Stimulated activated CD8-positive, alpha-beta memory T cell treated with anti-CD3 and anti-CD28 coated beads, Interleukin-7, amount 100 ng/mL, for 48 hours (primary cell): ENCODE measurements around the gene DDHD1.
"Not testable (repeated sequence)": the region's sequence is repeated elsewhere in the genome, so short reads cannot be mapped to it uniquely, and the experiment has no call there.

Experiments used
- DNase-seq, 2 donors: peaks; one replicate each; pipeline ENCODE4 v3.0.0-alpha.2; 2020; ENCODE audit warnings: low read depth in 1 of 2; ENCODE audit errors: extremely low read depth in 1 of 2

DDHD1 gene

DNA sequence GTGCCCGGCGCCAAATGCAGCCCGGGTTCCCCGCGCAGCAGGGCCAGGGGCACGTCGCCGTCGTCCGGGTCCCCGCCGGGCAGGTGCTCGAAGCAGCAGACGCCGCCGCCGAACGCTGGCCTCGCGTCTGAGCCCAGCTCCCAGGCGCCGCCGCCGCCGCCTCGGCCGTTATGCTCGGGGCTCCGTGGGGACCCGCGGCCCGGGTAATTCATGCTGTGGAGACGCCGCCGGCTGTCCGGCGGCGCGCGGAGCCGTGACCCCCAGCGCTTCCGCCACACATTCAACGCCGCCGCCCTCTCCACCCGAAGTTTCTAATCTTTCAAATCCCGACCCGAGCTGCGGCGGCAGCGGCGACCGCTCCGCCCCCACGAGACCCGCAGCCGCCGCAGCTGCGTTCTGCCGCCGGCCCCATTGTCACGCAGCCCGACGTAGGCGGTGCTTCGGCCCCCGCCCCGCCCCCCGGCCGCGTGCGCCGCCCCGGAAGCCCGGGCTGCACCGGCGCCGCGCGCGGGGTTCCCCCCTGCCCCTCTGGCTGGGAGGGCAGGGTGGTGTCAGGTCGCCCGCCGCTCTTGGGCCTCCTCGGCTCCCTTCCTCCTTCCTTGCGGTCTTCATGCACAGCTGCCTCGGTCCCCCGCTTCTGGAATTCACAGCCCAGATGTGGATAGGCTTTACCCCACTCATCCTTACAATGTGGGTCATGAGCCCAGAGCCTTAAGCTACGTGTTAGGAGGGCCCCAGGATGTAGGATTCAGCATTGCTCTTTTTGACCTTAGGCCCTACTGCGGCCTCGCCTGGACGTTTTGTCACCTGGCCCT is at the start of gene DDHD1:
Gene DDHD1 (minus strand): TSS at position 437 of the 815 bp plus-strand sequence. CDS start 225 bp downstream, at position 212.
- peak; percentile 61 to 78 for DNase-seq

DNA sequence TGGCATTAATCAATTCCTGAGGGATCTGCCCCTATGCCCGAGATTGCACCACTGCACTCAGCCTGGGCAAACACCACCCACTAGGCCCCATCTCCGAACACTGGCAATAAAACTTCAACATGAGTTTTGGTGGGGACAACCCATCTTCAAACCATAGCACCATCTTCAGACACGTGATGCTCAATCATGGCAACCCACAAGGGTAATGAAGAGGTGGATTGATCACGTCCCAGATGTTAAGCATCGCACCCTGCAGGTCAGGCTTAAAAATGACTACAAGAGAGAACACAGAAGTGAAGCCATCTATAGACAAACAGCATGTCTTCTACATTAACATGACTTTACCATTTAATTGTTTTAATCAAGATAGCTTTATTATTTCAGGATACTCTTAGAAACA is 42.8 kb upstream of the DDHD1 start:
- no peak for DNase-seq

DNA sequence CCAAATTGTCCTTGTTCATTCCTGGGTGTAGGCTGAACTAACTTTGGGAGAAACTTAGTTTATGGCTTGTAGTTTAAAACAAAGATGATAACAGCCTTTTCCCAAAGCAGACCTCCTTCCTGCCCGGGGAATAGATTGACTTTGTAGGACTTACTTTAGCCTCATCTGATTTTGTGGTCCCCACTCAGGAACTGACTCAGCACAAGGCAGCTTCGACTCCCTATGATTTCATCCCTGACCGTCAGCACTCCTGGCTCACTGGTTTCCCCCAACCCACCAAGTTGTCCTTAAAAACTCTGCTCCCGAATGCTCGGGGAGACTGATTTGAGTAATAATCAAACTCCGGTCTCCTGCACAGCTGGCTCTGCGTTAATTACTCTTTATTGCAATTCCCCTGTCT is 40.1 kb upstream of the DDHD1 start:
- DNase-seq: no peak

DNA sequence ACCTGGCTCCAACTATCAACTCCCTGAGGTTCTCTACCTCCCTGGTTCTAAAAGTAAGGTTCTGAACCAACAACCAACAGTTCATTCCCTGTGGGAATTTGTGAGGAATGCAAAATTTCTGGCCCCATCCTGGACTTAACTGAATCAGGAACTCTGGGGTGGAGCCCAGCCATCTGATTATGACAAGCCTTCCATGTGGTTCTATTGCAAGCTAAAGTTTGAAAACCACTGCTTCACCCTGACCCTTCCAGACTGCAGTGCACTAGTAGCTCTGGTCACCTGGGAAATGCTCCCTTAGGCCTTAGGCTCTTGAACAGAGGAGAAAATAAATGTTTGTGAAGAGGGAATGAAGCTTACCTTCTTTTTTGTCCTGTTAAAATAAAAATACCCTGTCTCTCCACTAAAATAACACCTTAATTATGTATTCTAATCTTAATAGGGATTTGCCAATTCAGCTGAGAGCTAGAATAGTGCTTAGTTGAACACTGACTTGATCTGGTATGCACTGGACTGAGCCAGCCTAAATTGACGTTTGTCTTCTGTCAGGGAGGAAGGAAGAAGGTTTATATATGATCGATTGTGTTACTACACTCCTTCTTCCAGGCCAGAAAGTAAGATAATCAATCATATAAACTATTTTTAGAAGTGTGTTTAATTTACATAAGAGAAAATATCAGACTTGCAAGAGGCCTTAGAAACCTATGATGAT is 39.1 kb upstream of the DDHD1 start:
- no peak for DNase-seq

DNA sequence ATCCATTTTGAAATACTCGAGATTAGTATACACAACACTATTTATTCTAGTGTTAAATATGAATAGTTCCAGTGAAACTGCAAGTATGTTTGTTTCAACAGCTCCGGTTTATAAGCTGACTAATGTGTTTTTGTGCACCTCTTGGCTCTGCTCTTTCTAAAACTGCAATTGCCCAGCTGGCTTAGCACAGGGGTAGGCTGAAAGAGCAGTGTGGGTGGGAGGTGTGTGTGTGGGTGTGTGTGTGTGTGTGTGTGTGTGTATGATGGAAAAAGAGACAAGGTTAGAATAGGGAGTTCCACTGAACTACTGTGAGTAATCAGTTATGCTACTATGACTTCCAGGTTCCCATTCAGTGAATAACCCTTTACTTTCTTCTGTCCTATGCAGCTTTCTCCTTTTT is 37.8 kb upstream of the DDHD1 start:
- DNase-seq: peak; percentile 36 to 63

DNA sequence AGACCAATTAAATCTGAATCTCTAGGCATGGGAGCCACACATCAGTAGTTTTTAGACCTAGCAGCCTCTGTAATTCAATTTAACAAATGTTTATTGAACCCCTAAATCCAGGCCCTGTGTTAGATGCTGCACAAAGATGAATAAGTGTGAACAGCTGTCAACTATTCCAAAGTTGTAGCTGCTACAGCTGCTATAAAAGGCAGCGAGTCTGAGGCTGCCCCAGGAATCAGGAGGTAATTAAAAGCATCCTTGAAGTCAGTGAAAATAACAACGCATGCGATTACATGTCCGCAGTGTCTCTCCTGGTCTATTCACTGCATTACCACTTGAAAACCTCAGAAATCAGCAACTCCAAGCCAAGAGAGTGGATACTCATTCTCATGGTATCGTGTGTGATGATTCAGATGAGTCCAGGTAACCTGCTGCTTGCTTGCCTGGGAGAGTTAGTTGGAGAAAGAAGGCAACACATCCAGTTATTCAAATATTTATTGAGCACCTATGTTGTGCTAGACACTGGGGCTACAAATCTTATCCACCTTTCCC is 34.9 kb upstream of the DDHD1 start:
- no peak for DNase-seq

DNA sequence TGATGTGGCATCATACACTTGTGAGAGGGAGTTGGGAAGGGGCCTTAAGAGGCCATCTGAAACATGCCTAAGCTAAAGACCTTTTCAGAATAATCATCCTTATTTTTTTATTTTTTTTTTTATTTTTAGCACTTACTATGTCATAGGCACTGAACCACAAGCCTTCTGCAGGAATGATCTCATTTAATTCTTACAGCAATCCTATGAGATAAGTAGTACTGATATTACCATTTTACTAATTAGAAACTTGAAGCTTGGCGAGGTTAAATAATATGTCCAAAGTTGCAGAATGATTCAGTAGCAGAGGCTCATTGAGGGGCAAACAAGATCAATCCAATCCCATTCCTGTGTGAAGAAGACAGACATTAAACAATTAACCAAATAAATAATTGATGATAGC is 33.4 kb upstream of the DDHD1 start:
- no peak for DNase-seq

DNA sequence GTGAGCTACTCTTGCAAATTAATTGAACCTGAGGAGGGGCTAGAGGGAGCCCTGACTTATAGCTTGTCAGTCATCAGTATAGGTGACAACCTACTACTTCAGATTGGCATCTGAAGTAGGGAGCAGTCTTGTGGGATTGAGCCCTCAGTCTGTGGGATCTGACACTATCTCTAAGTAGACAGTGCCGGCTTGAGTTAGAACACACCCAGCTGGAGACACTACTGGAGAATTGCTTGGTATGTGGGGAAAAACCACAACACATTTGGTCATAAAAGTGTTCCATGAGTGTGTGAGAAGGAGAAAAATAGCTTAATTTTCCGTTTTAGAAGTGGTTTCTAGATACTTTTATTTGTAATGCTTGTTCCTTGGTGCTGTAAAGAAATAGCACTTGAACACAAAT is 30.5 kb upstream of the DDHD1 start:
- no peak for DNase-seq

DNA sequence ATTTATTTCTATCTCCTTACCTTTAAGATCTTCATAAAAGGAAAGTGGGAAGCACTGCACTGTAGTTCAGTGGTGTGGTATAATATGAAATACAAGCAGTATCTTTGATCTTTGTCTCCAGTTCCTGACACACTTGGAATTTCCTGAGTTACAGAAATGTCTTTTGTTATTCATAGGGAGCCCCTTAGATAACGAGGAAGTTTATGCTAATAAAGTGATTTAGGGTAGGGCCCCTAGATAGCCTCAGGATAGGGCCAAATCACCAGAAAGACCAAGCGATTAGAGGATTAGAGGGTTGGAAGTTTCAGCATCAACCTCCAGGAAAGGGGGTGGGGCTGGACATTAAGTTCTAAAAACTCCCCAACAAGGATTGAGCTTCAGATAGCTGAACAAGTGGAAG is 29.9 kb upstream of the DDHD1 start:
- DNase-seq: no peak

DNA sequence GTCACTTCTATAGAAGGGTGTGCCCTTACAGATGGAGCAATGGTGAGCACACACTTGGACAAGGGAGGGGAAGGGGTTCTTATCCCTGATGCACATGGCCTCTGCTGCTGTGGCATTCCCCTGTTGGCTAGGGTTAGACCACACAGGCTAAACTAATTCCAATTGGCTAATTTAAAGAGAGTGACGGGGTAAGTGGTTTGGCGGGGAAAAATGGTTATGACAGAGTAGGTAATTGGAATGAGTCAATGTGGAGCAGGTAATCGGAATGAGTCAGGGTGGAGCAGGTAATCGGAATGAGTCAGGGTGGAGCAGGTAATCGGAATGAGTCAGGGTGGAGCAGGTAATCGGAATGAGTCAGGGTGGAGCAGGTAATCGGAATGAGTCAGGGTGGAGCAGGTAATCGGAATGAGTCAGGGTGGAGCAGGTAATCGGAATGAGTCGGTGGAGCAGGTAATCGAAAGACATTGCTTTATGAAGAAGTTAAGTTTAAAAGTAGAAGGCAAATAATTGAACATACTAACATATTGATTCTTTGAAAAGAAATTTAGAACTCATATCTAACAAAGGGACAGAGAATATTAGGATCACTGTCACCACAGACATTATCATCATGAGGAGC is 28.4 kb upstream of the DDHD1 start:
- DNase-seq: peak in 1 of 2 donors; percentile 11

DNA sequence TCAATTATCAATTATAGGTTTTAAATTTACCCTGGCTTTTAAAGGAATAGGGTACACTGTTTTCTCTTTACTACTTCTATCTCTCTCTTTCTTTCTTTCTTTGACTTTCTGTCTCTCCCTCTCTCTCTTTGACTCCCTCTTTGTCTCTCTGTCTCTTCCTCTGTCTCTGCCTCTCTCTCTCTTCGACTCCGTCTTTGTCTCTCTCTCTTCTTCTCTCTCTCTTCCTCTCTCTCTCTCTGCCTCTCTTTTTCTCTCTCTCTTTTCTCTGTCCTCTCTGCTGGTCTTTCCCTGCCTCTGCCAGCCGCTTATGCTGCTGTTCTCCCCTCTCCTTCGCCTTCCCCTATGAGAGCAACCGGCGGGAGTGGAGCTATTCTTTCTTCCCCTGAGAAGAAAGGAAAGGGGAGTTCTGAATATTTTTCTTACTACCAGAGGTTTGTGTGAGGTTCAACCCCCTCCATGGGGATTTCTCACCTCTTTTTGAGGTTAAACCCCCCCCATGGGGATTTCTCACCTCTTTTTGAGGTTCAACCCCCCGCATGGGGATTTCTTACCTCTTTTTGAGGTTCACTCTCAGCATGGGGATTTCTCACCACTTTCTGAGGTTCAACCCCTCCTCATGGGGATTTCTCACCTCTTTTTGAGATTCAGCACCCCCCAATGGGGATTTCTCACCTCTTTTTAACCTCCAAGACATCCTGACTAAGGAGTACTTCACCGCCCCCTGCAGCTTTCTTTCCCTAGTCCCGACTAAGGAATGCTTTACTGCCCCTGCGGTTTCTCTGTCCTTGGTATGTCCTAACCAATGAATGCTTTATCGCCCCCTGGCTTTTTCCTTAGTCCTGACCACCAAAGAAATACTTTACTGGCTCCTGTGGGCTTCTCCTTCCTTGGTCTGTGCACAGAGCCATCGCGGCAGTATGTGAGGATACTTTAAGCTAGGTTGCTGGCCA is 27.4 kb upstream of the DDHD1 start:
- DNase-seq: peak; percentile 6 to 21

DNA sequence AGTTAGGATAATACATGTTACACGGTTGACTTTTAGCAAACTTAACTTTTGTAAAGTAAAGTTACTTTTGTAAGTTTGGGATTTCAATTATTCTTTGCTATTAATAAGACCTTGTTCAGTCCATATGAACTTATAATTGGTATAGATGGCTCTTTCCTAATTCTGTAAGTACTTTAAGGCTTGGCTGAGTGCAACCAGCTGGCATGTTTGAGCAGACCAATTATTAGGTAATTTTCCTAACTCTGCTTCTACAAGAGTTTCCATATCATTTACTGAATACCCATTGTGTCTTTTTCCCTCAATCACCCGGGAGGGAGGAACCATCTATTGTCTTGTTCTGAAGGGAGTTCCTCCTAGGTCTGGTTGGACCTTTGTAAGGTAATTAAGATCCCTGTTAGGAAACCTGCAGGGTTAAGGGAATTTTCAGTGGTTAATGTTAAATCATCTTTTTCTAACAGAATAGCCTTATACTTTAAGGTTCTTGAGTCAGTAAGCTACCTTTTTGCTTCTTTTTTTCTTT is 26.4 kb upstream of the DDHD1 start:
- DNase-seq: not testable (repeated sequence)

DNA sequence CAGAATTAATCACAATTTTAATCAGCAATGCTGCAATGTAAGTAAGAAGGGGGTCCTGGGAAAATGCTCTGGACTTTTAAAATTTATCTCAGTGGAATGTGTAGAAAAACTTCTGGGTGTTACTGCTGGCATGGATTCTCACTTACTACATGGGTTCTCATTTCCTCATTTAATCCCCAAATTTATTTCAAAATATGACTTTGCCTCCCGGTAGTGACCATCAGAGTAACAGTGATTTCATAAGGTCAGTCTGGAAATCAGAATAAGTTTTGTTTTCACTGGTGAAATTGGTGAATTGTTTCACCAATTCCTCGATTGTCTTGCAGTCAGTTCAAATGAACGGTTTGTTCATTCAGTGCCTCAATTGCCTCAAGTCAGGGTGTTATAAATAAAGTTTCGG is 22.3 kb upstream of the DDHD1 start:
- no peak for DNase-seq

DNA sequence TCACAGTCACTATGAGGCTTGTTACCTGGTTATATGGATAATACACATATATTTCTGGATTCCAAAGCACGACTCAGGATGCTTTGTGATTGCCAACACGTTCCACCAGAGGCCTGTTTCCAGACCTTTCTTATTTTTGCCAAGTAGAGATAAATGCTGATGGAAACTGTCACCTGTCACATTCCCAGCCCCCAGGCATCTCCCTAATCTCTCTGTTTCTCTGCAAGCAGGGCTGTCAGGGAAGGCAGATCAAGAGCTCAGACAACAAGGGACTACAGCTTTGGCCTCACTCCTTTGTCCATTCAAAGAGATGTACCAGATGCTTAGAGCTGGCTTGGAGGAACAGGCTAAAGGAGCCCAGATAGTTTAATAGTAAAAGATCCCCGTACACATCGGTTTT is 21.8 kb upstream of the DDHD1 start:
- no peak for DNase-seq

DNA sequence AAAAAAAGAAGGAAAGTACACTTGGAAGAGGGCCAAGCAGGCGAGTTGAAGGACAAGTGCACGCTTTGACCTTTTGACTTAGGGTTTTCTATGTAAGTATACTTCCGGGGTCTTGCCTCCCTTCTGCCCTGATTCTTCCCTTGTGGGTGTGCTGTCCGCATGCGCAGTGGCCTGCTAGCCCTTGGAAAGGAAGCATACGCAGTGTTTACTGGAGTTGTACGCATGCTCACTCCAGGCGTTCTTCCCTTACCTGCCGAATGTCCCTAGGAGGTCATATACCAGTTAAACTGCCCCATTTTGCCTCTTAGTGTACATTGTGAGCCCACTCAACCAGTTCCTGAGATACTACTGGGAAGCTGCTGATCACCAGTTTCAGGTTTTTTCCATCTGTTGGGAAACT is 15.7 kb upstream of the DDHD1 start:
- DNase-seq: no peak

DNA sequence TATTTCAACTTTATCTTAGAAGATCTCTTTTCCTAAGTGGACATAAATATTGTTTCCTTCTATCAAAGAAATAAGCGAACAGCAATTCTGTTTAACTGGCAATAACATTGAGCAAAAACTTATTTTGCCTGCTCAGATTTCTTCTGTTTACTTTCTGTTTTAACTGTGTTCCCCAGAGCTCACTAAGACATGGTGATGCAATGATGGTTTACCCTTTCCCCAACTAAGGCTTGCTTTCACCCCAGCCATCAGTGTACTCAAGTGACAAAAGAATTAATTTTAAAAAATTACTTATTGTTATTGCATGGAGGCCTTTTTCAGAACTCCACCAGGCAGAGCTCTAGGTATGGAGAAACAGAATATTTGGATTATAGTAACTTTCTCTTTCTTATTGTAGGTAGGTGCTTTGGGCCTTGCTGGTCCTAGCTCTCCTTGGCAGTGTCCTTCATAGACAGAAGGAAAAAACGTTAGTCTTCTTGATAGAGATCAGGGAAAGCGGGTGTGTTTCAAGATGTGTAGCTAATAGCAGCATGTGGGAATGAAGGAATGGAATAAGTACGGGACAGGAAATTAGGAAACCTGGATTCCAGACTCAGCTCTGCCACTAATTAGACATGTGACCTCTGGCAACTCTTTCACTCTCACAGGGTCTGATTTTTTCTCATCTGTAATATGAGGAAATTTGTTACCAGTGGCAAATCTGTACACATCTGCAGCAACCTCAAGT is 14.6 kb upstream of the DDHD1 start:
- DNase-seq: no peak

DNA sequence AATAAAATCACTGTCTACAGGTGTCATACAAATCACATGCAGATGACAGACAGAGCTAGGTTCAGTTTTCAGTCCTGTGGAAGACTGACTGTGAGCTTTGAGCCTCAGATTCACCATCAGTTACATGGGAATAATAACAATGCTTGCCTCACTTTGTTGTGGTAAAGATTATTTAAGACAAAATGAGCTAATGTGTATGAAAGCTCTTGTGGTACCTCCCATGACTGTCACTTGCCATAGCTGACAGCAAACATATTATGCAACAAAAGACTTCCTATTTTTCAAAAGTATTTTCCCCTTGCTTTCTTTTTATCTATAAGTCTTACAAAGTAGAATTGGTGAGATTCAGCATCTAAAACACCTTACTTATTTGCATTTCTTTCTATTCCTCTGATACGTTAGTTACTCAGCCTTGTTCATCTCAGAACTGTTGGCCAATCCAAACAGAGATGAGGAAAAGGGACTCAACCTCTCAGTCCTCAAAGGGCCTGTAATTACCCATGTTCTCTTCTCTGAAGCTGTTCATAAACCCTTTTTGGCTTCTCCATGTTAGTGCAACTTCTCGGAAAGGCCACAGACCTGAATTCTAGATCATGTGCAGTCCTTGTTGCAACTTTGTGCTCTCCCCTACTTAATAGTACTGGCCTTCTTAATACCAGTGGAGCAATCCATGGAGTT is 8.8 kb upstream of the DDHD1 start:
- no peak for DNase-seq

DNA sequence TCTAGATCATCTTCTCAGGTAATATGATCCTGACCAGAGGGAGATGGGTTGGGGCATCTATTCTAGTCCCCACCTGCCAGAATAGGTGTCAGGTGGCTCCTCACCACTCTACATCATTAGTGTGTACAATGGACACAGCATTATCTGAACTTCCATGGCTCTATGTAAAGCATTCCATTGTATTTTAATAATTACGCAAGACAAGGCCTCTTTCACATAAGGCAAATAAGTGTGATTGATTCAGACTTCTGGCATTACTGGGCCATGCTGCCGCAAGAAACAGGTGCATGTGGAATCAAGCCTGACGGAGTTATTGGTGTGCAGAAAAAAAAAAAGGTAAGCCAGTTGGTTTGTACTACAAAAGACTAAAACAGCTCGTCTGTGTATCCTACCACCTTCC is 3.1 kb upstream of the DDHD1 start:
- DNase-seq: no peak

DNA sequence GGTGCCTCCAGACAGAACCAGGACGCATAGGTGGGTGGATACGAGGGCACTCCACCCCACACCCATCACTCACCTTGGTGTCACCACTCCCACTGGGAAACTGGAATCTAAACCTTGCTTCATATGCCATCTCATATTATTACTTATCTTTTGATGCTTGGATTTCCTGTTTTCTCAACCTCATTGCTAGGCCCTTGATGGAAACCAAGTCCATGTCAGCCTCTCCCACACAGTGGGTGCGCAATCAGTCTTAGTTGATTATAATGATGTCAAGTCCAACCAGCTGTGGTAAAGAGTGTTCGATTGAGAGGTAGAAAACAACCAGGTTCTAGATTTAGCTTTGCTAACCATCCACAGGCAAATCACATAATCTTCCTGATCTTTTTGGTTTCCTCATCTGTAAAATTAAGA is 584 bp upstream of the DDHD1 start:
- DNase-seq: peak in 1 of 2 donors; percentile 28
